IMR-90 (cell line): ENCODE data around the gene BTBD9. TPM values are rescaled to one million over a fixed set of nuclear protein-coding genes. Genes with fewer than 3 reads are reported as not detected.

Experiments used
- ATAC-seq: fragments of 200-7000 bp; cut with Tn5 transposase; 2 replicates; pipeline ENCODE4 v1.9.1; 2020; ENCODE audit warnings: low read depth, mild to moderate bottlenecking, moderate library complexity
- BruUV-seq: library from RNA; stranded (reverse); fragments of 400-500 nt; replicated peaks from 2 replicates; lab custom pipeline; 2021; lab: Mats Ljungman, UMichigan
- CTCF ChIA-PET: fragments of 300-600 bp; formaldehyde crosslinking; extraction: SDS; loops from one replicate; lab custom pipeline; 2021; ENCODE audit warnings: antibody characterized with exemption; lab: Yijun Ruan, JAX
- POLR2A ChIA-PET: fragments of 300-600 bp; sonication (Branson Sonifier 250); formaldehyde crosslinking; loops from one replicate; lab custom pipeline; 2022; ENCODE audit warnings: antibody characterized with exemption; ENCODE audit not compliant: unreplicated experiment; lab: Charles Lee
- DNase-seq: peaks from one replicate; pipeline ENCODE4 v3.0.0; 2013
- H2AFZ ChIP-seq: replicated peaks from 2 replicates; pipeline ENCODE3; 2013; ENCODE audit warnings: low read length, mild to moderate bottlenecking; ENCODE audit not compliant: poor library complexity
- H2AK5ac ChIP-seq: 2 replicates; pipeline ENCODE4 v1.6.1; 2013; ENCODE audit warnings: low read depth, low read length, inconsistent platforms
- H2AK9ac ChIP-seq: replicated peaks from 2 replicates; pipeline ENCODE3; 2013; ENCODE audit warnings: mild to moderate bottlenecking, low read depth, low read length, moderate library complexity; ENCODE audit not compliant: poor library complexity
- H2BK120ac ChIP-seq: 2 replicates; pipeline ENCODE4 v1.6.1; 2013; ENCODE audit warnings: low read depth, low read length, inconsistent platforms
- H2BK15ac ChIP-seq: 3 replicates; pipeline ENCODE4 v1.6.1; 2013; ENCODE audit warnings: low read depth, low read length, inconsistent platforms
- H2BK20ac ChIP-seq: 2 replicates; pipeline ENCODE4 v1.6.1; 2013; ENCODE audit warnings: low read depth, mild to moderate bottlenecking, inconsistent platforms, low read length, moderate library complexity
- H2BK5ac ChIP-seq: 2 replicates; pipeline ENCODE4 v1.6.1; 2013; ENCODE audit warnings: mild to moderate bottlenecking, low read depth, low read length, inconsistent platforms; ENCODE audit not compliant: poor library complexity, severe bottlenecking
- H3K14ac ChIP-seq: replicated peaks from 2 replicates; pipeline ENCODE4 v1.6.1; 2013; ENCODE audit warnings: low read depth, low read length, inconsistent platforms
- H3K18ac ChIP-seq: 2 replicates; pipeline ENCODE4 v1.6.1; 2013; ENCODE audit warnings: low read depth, low read length, control low read depth
- H3K23ac ChIP-seq: 2 replicates; pipeline ENCODE4 v1.6.1; 2013; ENCODE audit warnings: low read depth, low read length, inconsistent platforms
- H3K27ac ChIP-seq: 2 replicates; pipeline ENCODE4 v1.5.1; 2013; ENCODE audit warnings: mild to moderate bottlenecking, control low read depth, low read length; ENCODE audit not compliant: insufficient read depth
- H3K27me3 ChIP-seq: 2 replicates; pipeline ENCODE4 v1.6.1; 2013; ENCODE audit warnings: low read length; ENCODE audit not compliant: control insufficient read depth, insufficient read depth
- H3K36me3 ChIP-seq: 2 replicates; pipeline ENCODE4 v1.6.1; 2013; ENCODE audit warnings: low read length, mixed read lengths; ENCODE audit not compliant: control insufficient read depth, insufficient read depth
- H3K4ac ChIP-seq: 2 replicates; pipeline ENCODE4 v1.6.1; 2013; ENCODE audit warnings: low read depth, low read length, inconsistent platforms
- H3K4me1 ChIP-seq: 2 replicates; pipeline ENCODE4 v1.6.1; 2013; ENCODE audit warnings: low read length, mixed read lengths; ENCODE audit not compliant: control insufficient read depth, insufficient read depth
- H3K4me2 ChIP-seq: 2 replicates; pipeline ENCODE4 v1.6.1; 2013; ENCODE audit warnings: low read depth, mild to moderate bottlenecking, control low read depth, low read length, moderate library complexity
- H3K4me3 ChIP-seq: 2 replicates; pipeline ENCODE4 v1.5.1; 2013; ENCODE audit warnings: low read depth, mild to moderate bottlenecking, control low read depth, low read length, moderate library complexity; ENCODE audit not compliant: insufficient read depth
- H3K56ac ChIP-seq: 2 replicates; pipeline ENCODE4 v1.6.1; 2013; ENCODE audit warnings: low read length, inconsistent platforms; ENCODE audit not compliant: insufficient read depth; ENCODE audit errors: extremely low read depth
- H3K79me1 ChIP-seq, 2 experiments: 2 replicates each; pipeline ENCODE4 v1.6.1; 2013; ENCODE audit warnings: low read length in 2 of 2, inconsistent platforms in 1 of 2, low read depth in 1 of 2
- H3K9ac ChIP-seq: 2 replicates; pipeline ENCODE4 v1.6.1; 2013; ENCODE audit warnings: low read depth, low read length, control low read depth
- H3K9me1 ChIP-seq: 2 replicates; pipeline ENCODE4 v1.6.1; 2013; ENCODE audit warnings: low read length, inconsistent platforms; ENCODE audit not compliant: insufficient read depth
- H3K9me3 ChIP-seq: 2 replicates; pipeline ENCODE4 v1.6.1; 2013; ENCODE audit warnings: low read length; ENCODE audit not compliant: control insufficient read depth, insufficient read depth
- H4K20me1 ChIP-seq: 2 replicates; pipeline ENCODE4 v1.6.1; 2013; ENCODE audit warnings: low read length, inconsistent platforms; ENCODE audit not compliant: insufficient read depth
- H4K5ac ChIP-seq: 2 replicates; pipeline ENCODE4 v1.6.1; 2013; ENCODE audit warnings: mild to moderate bottlenecking, low read depth, low read length, control low read depth
- H4K8ac ChIP-seq, 2 experiments: 2 replicates each; pipeline ENCODE4 v1.6.1; 2013; ENCODE audit warnings: low read depth in 2 of 2, low read length in 2 of 2, control low read depth in 1 of 2, inconsistent platforms in 1 of 2
- H4K91ac ChIP-seq: 2 replicates; pipeline ENCODE4 v1.6.1; 2013; ENCODE audit warnings: low read depth, low read length, inconsistent platforms; ENCODE audit not compliant: insufficient read depth
- BHLHE40 ChIP-seq: fragments of 150-350 bp; IDR thresholded peaks from 2 replicates; pipeline ENCODE4 v1.6.1; 2016; ENCODE audit warnings: mild to moderate bottlenecking, low read depth, low read length
- CEBPB ChIP-seq: IDR thresholded peaks from 2 replicates; pipeline ENCODE4 v1.6.1; 2012; ENCODE audit warnings: low read depth, low read length, improper control_type of control experiment
- CHD1 ChIP-seq: IDR thresholded peaks from 2 replicates; pipeline ENCODE4 v1.6.1; 2012; ENCODE audit warnings: low read depth, low read length, improper control_type of control experiment
- FOS ChIP-seq: fragments of 150-350 bp; IDR thresholded peaks from 2 replicates; pipeline ENCODE4 v1.6.1; 2016; ENCODE audit warnings: low read depth, low read length
- MAFK ChIP-seq: IDR thresholded peaks from 2 replicates; pipeline ENCODE4 v1.6.1; 2012; ENCODE audit warnings: low read depth, low read length, improper control_type of control experiment
- MAZ ChIP-seq: IDR thresholded peaks from 2 replicates; pipeline ENCODE4 v1.6.1; 2012; ENCODE audit warnings: low read depth, mild to moderate bottlenecking, low read length, improper control_type of control experiment, moderate library complexity, borderline replicate concordance
- MXI1 ChIP-seq: IDR thresholded peaks from 2 replicates; pipeline ENCODE4 v1.6.1; 2012; ENCODE audit warnings: low read depth, mild to moderate bottlenecking, low read length, moderate library complexity, borderline replicate concordance
- NFE2L2 ChIP-seq: fragments of 150-350 bp; IDR thresholded peaks from 2 replicates; pipeline ENCODE4 v1.6.1; 2016; ENCODE audit warnings: low read depth, mild to moderate bottlenecking, low read length
- POLR2A ChIP-seq: IDR thresholded peaks from 2 replicates; pipeline ENCODE4 v1.6.1; 2012; ENCODE audit warnings: mild to moderate bottlenecking, low read depth, low read length
- RAD21 ChIP-seq: IDR thresholded peaks from 2 replicates; pipeline ENCODE4 v1.6.1; 2012; ENCODE audit warnings: low read length, improper control_type of control experiment
- RCOR1 ChIP-seq: IDR thresholded peaks from 2 replicates; pipeline ENCODE4 v1.6.1; 2012; ENCODE audit warnings: mild to moderate bottlenecking, low read length, improper control_type of control experiment; ENCODE audit not compliant: insufficient replicate concordance
- RFX5 ChIP-seq: IDR thresholded peaks from 2 replicates; pipeline ENCODE4 v1.8.0; 2012; ENCODE audit warnings: low read depth, mild to moderate bottlenecking, low read length, moderate library complexity
- SMC3 ChIP-seq: fragments of 150-350 bp; IDR thresholded peaks from 2 replicates; pipeline ENCODE4 v1.6.1; 2016; ENCODE audit warnings: low read depth, mild to moderate bottlenecking, antibody characterized with exemption, low read length, moderate library complexity
- WGBS, 2 experiments: methylation state at CpG; one replicate each; pipeline versions ENCODE4 v1.1.5 to v1.1.7; 2013; ENCODE audit warnings: missing lambda C conversion rate in 2 of 2; ENCODE audit not compliant: insufficient read length in 1 of 2; ENCODE audit errors: extremely low coverage in 2 of 2; 5-methylcytosine and 5-hydroxymethylcytosine counted together
- dilution Hi-C: fragments of 300-500 bp; cut with HindIII; formaldehyde crosslinking; loops from one replicate; pipeline ENCODE4 v1.14.3; 2018; ENCODE audit warnings: low sequenced_read_pairs; ENCODE audit not compliant: unreplicated experiment
- in situ Hi-C: fragments of 300-500 bp; cut with MboI; formaldehyde crosslinking; loops from 3 replicates; pipeline ENCODE4 v1.14.3; 2019; ENCODE audit warnings: low sequenced_read_pairs, inconsistent platforms, mixed read lengths
- intact Hi-C: fragments of 100-400 bp; cut with micrococcal nuclease; formaldehyde crosslinking; loops from 2 replicates; pipeline ENCODE4 v1.10.0; 2022
- polyA plus RNA-seq, 3 experiments: library from polyadenylated mRNA; depleted of rRNA; stranded (reverse); fragments of >200 nt; gene quantifications; 2 replicates each; pipeline ENCODE4 v1.2.3, GENCODE V29; 2012; ENCODE audit warnings: low replicate concordance in 1 of 3
- total RNA-seq: library from RNA; depleted of rRNA; stranded (reverse); fragments of >200 nt; gene quantifications from 2 replicates; pipeline ENCODE4 v1.2.3, GENCODE V29; 2012
- TF ChIP-seq, protein P1 (sequence below): fragments of 150-350 bp; IDR thresholded peaks from 2 replicates; pipeline ENCODE4 v1.6.1; 2016; ENCODE audit warnings: low read depth, mild to moderate bottlenecking, low read length, moderate library complexity, borderline replicate concordance
- TF ChIP-seq, protein P2 (sequence below): fragments of 150-350 bp; IDR thresholded peaks from 2 replicates; pipeline ENCODE4 v1.6.1; 2017; ENCODE audit warnings: mild to moderate bottlenecking, antibody characterized with exemption, low read length, low read depth
- TF ChIP-seq, protein P3 (sequence below): conservative IDR thresholded peaks from 2 replicates; pipeline ENCODE4 v1.5.1; 2012; ENCODE audit warnings: mild to moderate bottlenecking, low read depth, low read length, improper control_type of control experiment

BTBD9 gene
- total and polyA plus RNA-seq, 2 of the 4 experiments (the other 2 are of a cell fraction): 4.1 to 22.0 TPM

DNA sequence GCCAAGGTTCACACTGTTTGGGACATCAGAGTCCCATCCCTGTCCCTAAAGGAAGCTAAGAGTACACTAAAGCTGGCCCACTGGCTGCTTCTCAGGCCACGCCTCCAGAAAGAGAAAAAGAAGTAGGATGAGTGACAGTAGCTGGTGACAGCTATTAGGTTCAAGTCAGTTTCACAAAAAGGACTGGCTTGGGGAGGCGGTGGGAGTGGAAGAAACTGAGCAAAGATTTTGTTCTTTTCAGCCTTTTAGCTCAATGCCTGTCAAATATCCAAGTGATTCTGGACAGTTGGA is 445.5 kb downstream of the BTBD9 start:
- peaks cover 8% of the 10 kb centered on the region; the same call in 1 of the 2 replicates for H3K9me1 ChIP-seq
- CTCF ChIA-PET: no interaction called here
- DNase-seq (no peak), ATAC-seq (no peak)
- intact Hi-C loops: no loop called here
- H3K79me1 ChIP-seq: no peaks in the 10 kb centered on the region
- H3K4me3 ChIP-seq: no peak overlapping the region
- no peak overlapping the region for H3K27ac ChIP-seq
- no peak overlapping the region for H2BK120ac ChIP-seq
- no peak overlapping the region for H3K4ac ChIP-seq
- POLR2A ChIA-PET: no interaction called here
- H4K20me1 ChIP-seq: no peaks in the 10 kb centered on the region; the same call in 1 of the 2 replicates
- no peaks in the 10 kb centered on the region for H3K27me3 ChIP-seq
- H2BK5ac ChIP-seq: no peak overlapping the region
- H3K14ac ChIP-seq: no peak overlapping the region
- TF ChIP-seq POLR2A (no peak), BHLHE40 (no peak), RCOR1 (no peak), MXI1 (no peak), MAFK (no peak), MAZ (no peak), SMC3 (no peak), RFX5 (no peak), FOS (no peak), RAD21 (no peak), CHD1 (no peak), CEBPB (no peak), NFE2L2 (no peak)
- TF ChIP-seq, protein P1, sequence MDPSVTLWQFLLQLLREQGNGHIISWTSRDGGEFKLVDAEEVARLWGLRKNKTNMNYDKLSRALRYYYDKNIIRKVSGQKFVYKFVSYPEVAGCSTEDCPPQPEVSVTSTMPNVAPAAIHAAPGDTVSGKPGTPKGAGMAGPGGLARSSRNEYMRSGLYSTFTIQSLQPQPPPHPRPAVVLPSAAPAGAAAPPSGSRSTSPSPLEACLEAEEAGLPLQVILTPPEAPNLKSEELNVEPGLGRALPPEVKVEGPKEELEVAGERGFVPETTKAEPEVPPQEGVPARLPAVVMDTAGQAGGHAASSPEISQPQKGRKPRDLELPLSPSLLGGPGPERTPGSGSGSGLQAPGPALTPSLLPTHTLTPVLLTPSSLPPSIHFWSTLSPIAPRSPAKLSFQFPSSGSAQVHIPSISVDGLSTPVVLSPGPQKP: no peak
- TF ChIP-seq, protein P2, sequence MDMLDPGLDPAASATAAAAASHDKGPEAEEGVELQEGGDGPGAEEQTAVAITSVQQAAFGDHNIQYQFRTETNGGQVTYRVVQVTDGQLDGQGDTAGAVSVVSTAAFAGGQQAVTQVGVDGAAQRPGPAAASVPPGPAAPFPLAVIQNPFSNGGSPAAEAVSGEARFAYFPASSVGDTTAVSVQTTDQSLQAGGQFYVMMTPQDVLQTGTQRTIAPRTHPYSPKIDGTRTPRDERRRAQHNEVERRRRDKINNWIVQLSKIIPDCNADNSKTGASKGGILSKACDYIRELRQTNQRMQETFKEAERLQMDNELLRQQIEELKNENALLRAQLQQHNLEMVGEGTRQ: no peak
- TF ChIP-seq, protein P3, sequence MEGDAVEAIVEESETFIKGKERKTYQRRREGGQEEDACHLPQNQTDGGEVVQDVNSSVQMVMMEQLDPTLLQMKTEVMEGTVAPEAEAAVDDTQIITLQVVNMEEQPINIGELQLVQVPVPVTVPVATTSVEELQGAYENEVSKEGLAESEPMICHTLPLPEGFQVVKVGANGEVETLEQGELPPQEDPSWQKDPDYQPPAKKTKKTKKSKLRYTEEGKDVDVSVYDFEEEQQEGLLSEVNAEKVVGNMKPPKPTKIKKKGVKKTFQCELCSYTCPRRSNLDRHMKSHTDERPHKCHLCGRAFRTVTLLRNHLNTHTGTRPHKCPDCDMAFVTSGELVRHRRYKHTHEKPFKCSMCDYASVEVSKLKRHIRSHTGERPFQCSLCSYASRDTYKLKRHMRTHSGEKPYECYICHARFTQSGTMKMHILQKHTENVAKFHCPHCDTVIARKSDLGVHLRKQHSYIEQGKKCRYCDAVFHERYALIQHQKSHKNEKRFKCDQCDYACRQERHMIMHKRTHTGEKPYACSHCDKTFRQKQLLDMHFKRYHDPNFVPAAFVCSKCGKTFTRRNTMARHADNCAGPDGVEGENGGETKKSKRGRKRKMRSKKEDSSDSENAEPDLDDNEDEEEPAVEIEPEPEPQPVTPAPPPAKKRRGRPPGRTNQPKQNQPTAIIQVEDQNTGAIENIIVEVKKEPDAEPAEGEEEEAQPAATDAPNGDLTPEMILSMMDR: no peak
- H4K5ac ChIP-seq: no peak overlapping the region
- in situ Hi-C loops: no loop called here
- no peak overlapping the region for H3K9ac ChIP-seq
- H4K8ac ChIP-seq: no peak overlapping the region
- no peak overlapping the region for H2AFZ ChIP-seq
- no peak overlapping the region for H2BK15ac ChIP-seq
- no peak overlapping the region for H3K56ac ChIP-seq
- WGBS, 2 experiments: 83% methylated on average over 2 of the region's 2 CpGs; no CpG with 5 or more reads in 1 of the 2 experiments
- no peak overlapping the region for H2AK9ac ChIP-seq
- no peak overlapping the region for H2AK5ac ChIP-seq
- dilution Hi-C loops: no loop called here
- no peaks in the 10 kb centered on the region for H3K9me3 ChIP-seq
- no peak overlapping the region for H2BK20ac ChIP-seq
- H3K36me3 ChIP-seq: no peaks in the 10 kb centered on the region
- no peak overlapping the region for H4K91ac ChIP-seq
- H3K23ac ChIP-seq: no peak overlapping the region
- H3K18ac ChIP-seq: no peak overlapping the region
- H3K4me1 ChIP-seq: no peaks in the 10 kb centered on the region
- H3K4me2 ChIP-seq: no peak overlapping the region
- BruUV-seq: no TSS peak
